ENCODE measurements around the gene TMEM184C.

The TMEM184C gene

DNA sequence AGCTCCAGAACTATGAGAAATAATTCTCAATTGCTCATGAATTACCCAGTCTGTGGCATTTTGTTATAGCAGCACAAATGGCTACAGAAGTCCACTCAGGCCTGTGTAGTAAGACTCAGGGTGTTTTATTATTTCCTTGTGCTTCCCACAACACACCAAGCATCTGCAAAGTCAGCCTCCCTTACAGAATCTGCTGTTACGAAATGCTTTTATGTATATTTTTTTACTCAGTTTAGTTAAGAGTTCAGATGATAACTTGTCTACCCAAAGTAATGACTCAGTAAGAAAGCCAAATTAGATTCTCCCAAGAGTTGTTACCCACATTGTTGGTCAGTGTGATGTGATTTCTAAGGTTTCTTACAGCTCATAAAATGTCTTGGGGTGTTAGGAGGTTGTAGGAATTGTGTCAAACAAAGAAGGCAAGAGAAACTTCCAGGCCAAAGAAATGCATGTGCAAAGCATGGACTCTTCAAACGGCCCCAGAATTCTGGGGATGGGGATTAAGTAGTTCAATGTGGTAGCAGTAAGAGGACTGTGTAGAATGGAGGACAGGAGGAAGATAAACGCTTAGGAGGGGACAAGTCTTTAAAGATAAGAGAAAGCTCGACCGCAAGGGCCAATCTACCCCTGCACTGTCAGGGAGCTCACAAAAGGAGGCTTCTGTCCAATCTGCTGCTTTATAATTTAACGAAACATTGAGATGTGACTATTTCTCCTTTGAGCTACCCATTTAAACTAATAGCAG lies 35.4 kb upstream of the TMEM184C start:
- Histone ChIP-seq H3K4me1 (ENCODE audit: control insufficient read depth, low read length) (no peaks in the 10 kb centered on the region), H3K9me2 (replicated peaks; ENCODE audit: control insufficient read depth, low read length) (no peaks in the 10 kb centered on the region), H3K4me2 (ENCODE audit: low read length) (no peak overlapping the region), H3K36me3 (ENCODE audit: control insufficient read depth, low read length) (no peaks in the 10 kb centered on the region), H3F3A (ENCODE audit: control insufficient read depth, insufficient read depth) (no peaks in the 10 kb centered on the region), H3K79me2 (ENCODE audit: control insufficient read depth, low read length) (no peaks in the 10 kb centered on the region), H3K27ac (ENCODE audit: low read depth, low read length) (no peak overlapping the region), H4K20me1 (ENCODE audit: control insufficient read depth, insufficient read depth, low read depth, low read length) (no peaks in the 10 kb centered on the region), H3K4me3 (ENCODE audit: low read length) (no peak overlapping the region), H3K27me3 (ENCODE audit: control insufficient read depth, low read length) (peaks cover 10% of the 10 kb centered on the region), H3K9me3 (ENCODE audit: control insufficient read depth, insufficient read depth, low read length) (no peaks in the 10 kb centered on the region)
- TF ChIP-seq, protein P1, sequence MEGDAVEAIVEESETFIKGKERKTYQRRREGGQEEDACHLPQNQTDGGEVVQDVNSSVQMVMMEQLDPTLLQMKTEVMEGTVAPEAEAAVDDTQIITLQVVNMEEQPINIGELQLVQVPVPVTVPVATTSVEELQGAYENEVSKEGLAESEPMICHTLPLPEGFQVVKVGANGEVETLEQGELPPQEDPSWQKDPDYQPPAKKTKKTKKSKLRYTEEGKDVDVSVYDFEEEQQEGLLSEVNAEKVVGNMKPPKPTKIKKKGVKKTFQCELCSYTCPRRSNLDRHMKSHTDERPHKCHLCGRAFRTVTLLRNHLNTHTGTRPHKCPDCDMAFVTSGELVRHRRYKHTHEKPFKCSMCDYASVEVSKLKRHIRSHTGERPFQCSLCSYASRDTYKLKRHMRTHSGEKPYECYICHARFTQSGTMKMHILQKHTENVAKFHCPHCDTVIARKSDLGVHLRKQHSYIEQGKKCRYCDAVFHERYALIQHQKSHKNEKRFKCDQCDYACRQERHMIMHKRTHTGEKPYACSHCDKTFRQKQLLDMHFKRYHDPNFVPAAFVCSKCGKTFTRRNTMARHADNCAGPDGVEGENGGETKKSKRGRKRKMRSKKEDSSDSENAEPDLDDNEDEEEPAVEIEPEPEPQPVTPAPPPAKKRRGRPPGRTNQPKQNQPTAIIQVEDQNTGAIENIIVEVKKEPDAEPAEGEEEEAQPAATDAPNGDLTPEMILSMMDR (IDR thresholded peaks at IDR 0.05; ENCODE audit: low read depth, low read length, poor library complexity, severe bottlenecking), result no peak
- TF ChIP-seq EZH2phosphoT487 (IDR thresholded peaks at IDR 0.05; ENCODE audit: borderline replicate concordance, low read length), result no peak

DNA sequence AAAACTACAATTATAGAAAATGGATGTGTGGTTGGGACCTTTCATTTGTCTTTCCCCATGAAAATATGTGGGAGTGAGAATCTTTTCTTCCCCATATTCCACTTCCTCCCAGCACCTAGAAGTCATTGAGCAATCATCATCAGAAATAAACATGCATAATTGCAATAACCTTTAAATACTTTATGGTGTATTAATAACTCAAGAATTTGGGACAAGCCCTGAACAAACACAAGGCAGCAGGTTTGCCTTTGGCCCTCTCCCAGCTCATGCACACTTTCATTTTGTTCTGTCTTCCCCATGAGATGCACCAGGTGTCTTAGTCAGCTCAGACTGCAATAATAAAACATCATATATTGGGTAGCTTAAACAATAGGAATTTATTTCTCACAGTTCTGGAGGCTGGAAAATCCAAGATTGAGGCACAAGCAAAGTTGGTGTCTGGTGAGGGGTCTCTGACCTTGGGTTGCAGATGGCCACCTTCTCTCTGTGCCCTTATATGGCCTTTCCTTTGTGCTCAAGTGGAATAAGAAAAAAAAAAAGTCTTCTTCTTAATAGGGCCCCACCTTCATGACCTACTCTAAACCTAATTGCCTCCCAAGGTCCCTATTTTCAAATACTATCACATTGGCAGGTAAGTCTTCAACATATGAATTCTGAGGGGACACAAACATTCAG lies 34.7 kb upstream of the TMEM184C start:
- H3K4me2 ChIP-seq (ENCODE audit: low read length), result no peak overlapping the region
- TF ChIP-seq, protein P1 (IDR thresholded peaks at IDR 0.05; ENCODE audit: low read depth, low read length, poor library complexity, severe bottlenecking), result no peak
- no peak for TF ChIP-seq EZH2phosphoT487 (IDR thresholded peaks at IDR 0.05; ENCODE audit: borderline replicate concordance, low read length)
- no peaks in the 10 kb centered on the region for H3K9me2 ChIP-seq (replicated peaks; ENCODE audit: control insufficient read depth, low read length)
- peaks cover 10% of the 10 kb centered on the region for H3K27me3 ChIP-seq (ENCODE audit: control insufficient read depth, low read length)
- H3K4me3 ChIP-seq (ENCODE audit: low read length), result no peak overlapping the region
- H3K4me1 ChIP-seq (ENCODE audit: control insufficient read depth, low read length), result no peaks in the 10 kb centered on the region
- H4K20me1 ChIP-seq (ENCODE audit: control insufficient read depth, insufficient read depth, low read depth, low read length), result no peaks in the 10 kb centered on the region
- H3F3A ChIP-seq (ENCODE audit: control insufficient read depth, insufficient read depth), result no peaks in the 10 kb centered on the region
- H3K36me3 ChIP-seq (ENCODE audit: control insufficient read depth, low read length), result no peaks in the 10 kb centered on the region
- H3K27ac ChIP-seq (ENCODE audit: low read depth, low read length), result no peak overlapping the region
- H3K79me2 ChIP-seq (ENCODE audit: control insufficient read depth, low read length), result no peaks in the 10 kb centered on the region
- H3K9me3 ChIP-seq (ENCODE audit: control insufficient read depth, insufficient read depth, low read length), result no peaks in the 10 kb centered on the region

DNA sequence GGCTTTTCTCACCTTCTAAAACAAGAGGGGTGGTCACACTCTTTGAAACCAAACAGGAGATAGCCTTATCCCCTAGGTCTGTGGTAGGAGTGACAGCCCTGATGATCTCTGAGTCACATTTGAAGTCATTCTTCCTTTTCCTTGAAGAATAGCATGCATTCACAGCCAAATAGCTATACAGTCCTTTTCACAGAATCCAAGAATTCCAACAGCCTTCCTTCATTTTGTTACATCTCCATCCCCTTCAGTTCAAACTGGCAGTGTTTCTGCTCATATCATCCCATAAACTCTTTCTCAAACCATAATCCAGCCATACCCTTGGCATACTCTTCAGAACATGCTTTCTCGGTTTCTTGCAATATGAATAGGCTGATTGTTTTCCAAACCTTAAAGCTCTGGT lies 33.3 kb upstream of the TMEM184C start:
- Histone ChIP-seq H3K9me3 (ENCODE audit: control insufficient read depth, insufficient read depth, low read length) (no peaks in the 10 kb centered on the region), H3K9me2 (replicated peaks; ENCODE audit: control insufficient read depth, low read length) (no peaks in the 10 kb centered on the region), H3K4me3 (ENCODE audit: low read length) (no peak overlapping the region), H3K4me2 (ENCODE audit: low read length) (no peak overlapping the region), H3K27ac (ENCODE audit: low read depth, low read length) (no peak overlapping the region), H3K4me1 (ENCODE audit: control insufficient read depth, low read length) (no peaks in the 10 kb centered on the region), H3K79me2 (ENCODE audit: control insufficient read depth, low read length) (no peaks in the 10 kb centered on the region), H3K36me3 (ENCODE audit: control insufficient read depth, low read length) (no peaks in the 10 kb centered on the region), H3F3A (ENCODE audit: control insufficient read depth, insufficient read depth) (no peaks in the 10 kb centered on the region), H3K27me3 (ENCODE audit: control insufficient read depth, low read length) (peaks cover 10% of the 10 kb centered on the region), H4K20me1 (ENCODE audit: control insufficient read depth, insufficient read depth, low read depth, low read length) (no peaks in the 10 kb centered on the region)
- TF ChIP-seq, protein P1 (IDR thresholded peaks at IDR 0.05; ENCODE audit: low read depth, low read length, poor library complexity, severe bottlenecking), result no peak
- no peak for TF ChIP-seq EZH2phosphoT487 (IDR thresholded peaks at IDR 0.05; ENCODE audit: borderline replicate concordance, low read length)

All from DOHH2 (cell line).